ELF-1 (cell line): Measurements from ENCODE around the gene SPATA6.
A peak's percentile ranks its signal among the peaks of the same experiment; 100 is the strongest.
"Not testable (repeated sequence)": the region's sequence is repeated elsewhere in the genome, so short reads cannot be mapped to it uniquely, and the experiment has no call there.

Experiments
- DNase-seq: peaks from one replicate; pipeline ENCODE4 v3.0.0-alpha.2; 2016; ENCODE audit warnings: low read depth, low spot score

Gene SPATA6

DNA sequence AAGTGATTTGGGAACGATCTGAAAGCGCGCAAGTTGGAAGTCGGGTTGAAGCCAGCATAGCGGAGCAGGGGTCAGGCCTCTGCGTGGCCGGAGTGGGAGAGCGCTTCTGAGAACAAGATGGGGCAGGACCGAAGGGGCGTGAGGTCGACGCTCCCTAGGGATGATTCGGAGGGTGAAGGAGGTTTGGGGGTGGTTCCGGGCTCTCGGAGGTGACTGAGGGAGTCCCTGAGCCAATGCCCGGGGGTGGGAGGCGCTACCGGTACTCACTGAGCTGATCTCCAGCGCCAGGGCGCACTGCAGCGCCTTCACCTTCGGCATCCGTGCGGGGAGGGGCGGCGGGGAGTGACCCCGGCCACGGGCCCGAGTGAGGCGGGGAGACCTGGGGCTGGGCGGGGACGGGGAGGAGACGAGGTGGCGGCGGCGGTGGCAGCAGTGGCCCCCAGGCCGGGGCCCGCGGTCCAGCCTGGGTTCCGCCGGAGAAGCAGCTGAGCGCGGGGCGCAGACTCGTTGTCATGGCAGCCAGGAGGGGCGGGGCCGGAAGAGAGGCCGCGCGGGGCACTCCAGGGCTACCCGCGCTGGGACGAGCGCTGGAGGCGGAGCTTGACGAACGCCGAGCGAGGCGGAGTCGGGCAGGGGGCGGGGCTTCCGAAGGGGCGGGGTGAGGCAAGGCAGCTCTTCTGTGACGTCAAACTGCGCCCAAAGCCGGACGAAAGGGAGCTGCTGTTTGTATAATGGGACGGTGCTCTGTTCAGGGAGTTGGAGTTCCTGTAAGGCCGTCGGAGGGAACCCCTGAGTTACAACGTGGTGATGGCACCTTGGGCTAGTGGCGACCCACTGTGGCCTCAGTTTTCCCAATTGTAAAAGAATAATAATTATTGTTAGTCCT, at the start of gene SPATA6:
Gene SPATA6, minus strand, starts transcription at position 514 of the 886 bp plus-strand sequence. Its CDS starts 196 bp downstream, at position 318.
- peak; percentile 91 for DNase-seq

DNA sequence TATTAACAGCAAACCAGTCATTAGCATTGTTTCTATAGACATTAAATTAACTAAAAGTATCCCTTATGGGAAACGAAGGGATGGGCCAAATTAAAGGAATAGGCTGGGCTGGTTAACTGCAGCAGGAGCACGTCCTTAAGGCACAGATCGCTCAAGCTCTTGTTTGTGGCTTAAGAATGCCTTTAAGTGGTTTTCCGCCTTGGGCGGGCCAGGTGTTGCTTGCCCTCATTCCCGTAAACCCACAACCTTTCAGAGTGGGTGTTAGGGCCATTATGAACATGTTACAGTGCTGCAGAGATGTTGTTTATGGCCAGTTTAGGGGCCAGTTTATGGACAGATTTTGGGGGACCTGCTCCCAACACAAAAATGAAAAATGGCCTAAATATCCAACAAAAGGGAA, 47.9 kb upstream of the SPATA6 start:
- not testable (repeated sequence) for DNase-seq

- no peak for DNase-seq
Observed at GRCh38 chr1:48506870-48507269, 34.9 kb upstream of the SPATA6 start.

- DNase-seq, result peak; percentile 62
Observed at GRCh38 chr1:48500541-48501450, 28.8 kb upstream of the SPATA6 start.

GRCh38 chr1:48499211-48499735, 27.3 kb upstream of the SPATA6 start:
- DNase-seq, result no peak

- DNase-seq, result peak; percentile 95
Observed at GRCh38 chr1:48498096-48498791, 26.2 kb upstream of the SPATA6 start.

DNA sequence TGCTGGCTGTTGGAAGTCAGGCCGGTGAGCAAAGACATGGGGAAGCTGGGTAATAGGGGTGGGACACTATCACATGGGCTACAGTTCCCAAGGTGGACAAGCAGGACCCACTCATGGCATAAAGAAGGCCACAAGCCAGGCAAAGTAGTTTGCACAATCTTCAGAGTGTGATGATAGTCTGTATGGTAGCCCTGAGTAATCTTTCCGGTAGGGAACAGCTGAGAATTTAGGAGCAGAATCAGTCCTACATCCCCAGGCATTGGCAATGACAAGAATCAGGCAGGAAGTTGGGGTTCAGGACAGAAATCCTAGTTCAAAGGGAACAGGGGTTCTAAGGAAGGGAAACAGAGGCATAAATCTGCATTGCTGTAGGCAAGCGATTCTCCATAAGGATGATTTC, 23.9 kb upstream of the SPATA6 start:
- DNase-seq, result no peak

DNA sequence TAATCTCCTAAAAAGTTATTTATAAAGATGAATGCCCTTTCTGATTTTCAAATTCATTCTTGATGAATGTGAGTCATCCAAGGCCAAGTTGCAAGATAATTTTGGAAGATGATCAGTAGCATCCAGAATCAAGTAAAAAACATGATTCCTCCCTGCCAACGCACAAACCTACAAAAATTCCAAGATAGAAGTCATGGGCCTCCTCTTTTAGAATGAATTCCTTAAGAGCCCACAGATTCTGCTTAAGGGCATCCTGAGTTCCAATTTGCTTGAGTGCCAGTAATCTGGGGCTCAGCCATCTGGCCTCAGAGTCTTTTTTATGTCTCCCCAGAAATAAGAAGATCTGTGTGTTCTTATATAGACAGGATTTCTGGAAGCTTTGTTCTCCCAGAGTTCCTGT, 23.2 kb upstream of the SPATA6 start:
- DNase-seq, result no peak

GRCh38 chr1:48493970-48494769, 22.2 kb upstream of the SPATA6 start:
- DNase-seq, result no peak

GRCh38 chr1:48493041-48493440, 21.0 kb upstream of the SPATA6 start:
- DNase-seq, result no peak

GRCh38 chr1:48492392-48492791, 20.4 kb upstream of the SPATA6 start:
- DNase-seq, result no peak

- no peak for DNase-seq
Observed at GRCh38 chr1:48488721-48489120, 16.7 kb upstream of the SPATA6 start.

- no peak for DNase-seq
Observed at GRCh38 chr1:48480504-48480903, 8.5 kb upstream of the SPATA6 start.

- DNase-seq, result not testable (repeated sequence)
Observed at GRCh38 chr1:48480023-48480422, 8.0 kb upstream of the SPATA6 start.

DNA sequence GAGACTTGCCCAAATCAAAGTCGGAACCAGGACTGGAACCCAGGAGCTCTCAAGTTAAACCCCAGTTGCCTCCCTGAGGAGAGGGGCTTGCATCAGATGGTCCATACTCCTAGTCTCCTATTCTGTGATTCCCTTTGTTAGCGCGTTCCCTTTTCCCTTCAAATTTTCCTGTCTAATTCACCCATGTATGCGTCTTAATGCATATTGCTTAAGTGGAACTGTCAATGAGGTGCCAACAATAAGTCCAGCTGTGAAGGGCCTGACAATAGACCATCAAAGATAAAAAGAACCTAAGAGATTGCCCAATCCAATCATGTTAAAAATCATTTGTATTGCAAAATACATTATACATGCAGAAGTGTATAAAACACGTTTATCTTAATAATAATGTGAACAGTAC, 634 bp upstream of the SPATA6 start:
- no peak for DNase-seq

GRCh38 chr1:48470950-48471690, 884 bp downstream of the SPATA6 start:
- no peak for DNase-seq

- peak; percentile 33 for DNase-seq
Observed at GRCh38 chr1:48470481-48470855, 1.5 kb downstream of the SPATA6 start.

DNA sequence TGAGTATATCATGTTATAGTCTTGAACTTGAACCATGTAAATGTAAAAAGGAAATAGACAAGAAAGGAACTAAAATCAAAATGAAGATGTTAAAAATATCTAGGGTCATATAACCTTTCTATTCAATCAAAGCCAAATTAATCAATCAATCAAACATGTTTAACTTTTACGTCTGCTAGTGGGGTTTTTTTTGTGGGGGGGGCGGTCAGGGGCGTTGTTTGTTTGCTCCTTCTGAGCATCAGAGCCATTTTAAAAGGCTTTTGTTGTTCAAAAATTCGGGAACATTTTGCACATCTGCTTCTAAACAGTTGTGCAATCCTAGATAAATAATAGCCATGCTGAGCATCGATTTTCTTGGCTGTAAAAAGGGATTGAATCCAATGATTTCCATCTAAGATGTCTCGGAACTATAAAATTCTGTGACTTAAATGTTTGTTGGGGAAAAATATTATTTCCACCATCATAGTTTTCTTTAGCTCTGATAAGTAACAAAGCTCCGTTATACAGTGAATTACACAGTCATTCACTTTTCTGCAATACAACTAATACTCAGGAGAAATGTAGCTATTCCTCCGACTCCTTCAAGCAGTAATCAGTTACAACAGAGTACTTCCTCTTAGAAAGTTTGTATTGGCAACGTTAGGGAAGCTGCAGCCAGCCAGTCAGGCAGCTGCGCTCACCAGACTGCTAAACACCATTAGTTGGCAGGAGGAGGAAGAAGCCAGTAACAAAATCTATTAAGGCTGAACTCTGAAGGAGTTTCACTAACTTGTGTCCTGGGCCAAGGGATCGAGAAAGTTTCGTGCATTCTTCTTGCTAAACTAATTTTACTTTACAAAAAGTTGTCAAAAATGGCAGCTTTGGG, 2.2 kb downstream of the SPATA6 start:
- peak; percentile 2 for DNase-seq

GRCh38 chr1:48466594-48466993, 5.4 kb downstream of the SPATA6 start:
- DNase-seq, result no peak
